HepG2 (cell line): ENCODE measurements around the gene ZBTB32. TPM values are rescaled to one million over a fixed set of nuclear protein-coding genes. Genes with fewer than 3 reads are reported as not detected.

Source experiments
- ARNTL ChIP-seq: sonication (generic); formaldehyde crosslinking; IDR thresholded peaks from 2 replicates; pipeline ENCODE4 v1.4.0; 2020; ENCODE audit warnings: mild to moderate bottlenecking, missing genetic modification reagents
- ATF1 ChIP-seq: IDR thresholded peaks from 2 replicates; pipeline ENCODE4 v1.6.1; 2016; ENCODE audit warnings: mild to moderate bottlenecking, control low read depth
- E2F1 ChIP-seq: sonication (generic); formaldehyde crosslinking; IDR thresholded peaks from 2 replicates; pipeline ENCODE4 v1.5.0; 2020; ENCODE audit warnings: missing genetic modification reagents
- FOXA1 ChIP-seq, 2 experiments: fragments of 450-650 bp in 1 of 2; sonication (generic) in 1 of 2; formaldehyde crosslinking in 1 of 2; IDR thresholded peaks; 2 replicates each; pipeline versions ENCODE4 v1.4.0 to v1.6.1; 2016 to 2020; ENCODE audit warnings: missing genetic modification reagents in 1 of 2
- GMEB1 ChIP-seq: sonication (generic); formaldehyde crosslinking; IDR thresholded peaks from 2 replicates; pipeline ENCODE4 v1.5.1; 2020; ENCODE audit warnings: missing genetic modification reagents, mild to moderate bottlenecking, borderline replicate concordance
- LRRFIP1 ChIP-seq: sonication (generic); formaldehyde crosslinking; conservative IDR thresholded peaks from 2 replicates; pipeline ENCODE4 v1.4.0; 2020; ENCODE audit warnings: missing genetic modification reagents
- NR0B2 ChIP-seq: sonication (generic); formaldehyde crosslinking; IDR thresholded peaks from 2 replicates; pipeline ENCODE4 v1.4.0; 2020; ENCODE audit warnings: mild to moderate bottlenecking, missing genetic modification reagents
- TFE3 ChIP-seq: IDR thresholded peaks from 2 replicates; pipeline ENCODE4 v1.6.1; 2016
- U2AF1 ChIP-seq: fragments of 200-400 bp; formaldehyde crosslinking; optimal IDR thresholded peaks from 2 replicates; pipeline ENCODE3; 2017; ENCODE audit warnings: mild to moderate bottlenecking, low read depth, low read length
- ZFP36L2 ChIP-seq: sonication (generic); formaldehyde crosslinking; IDR thresholded peaks from 2 replicates; pipeline ENCODE4 v1.4.0; 2020; ENCODE audit warnings: missing genetic modification reagents
- ZNF350 ChIP-seq: sonication (generic); formaldehyde crosslinking; IDR thresholded peaks from 2 replicates; pipeline ENCODE4 v1.4.0; 2020; ENCODE audit warnings: mild to moderate bottlenecking, low read depth, missing genetic modification reagents, borderline replicate concordance
- ZNF468 ChIP-seq: sonication (generic); formaldehyde crosslinking; IDR thresholded peaks from 2 replicates; pipeline ENCODE4 v1.8.0; 2022; ENCODE audit warnings: mild to moderate bottlenecking, moderate library complexity, missing genetic modification reagents
- ZNF513 ChIP-seq: sonication (generic); formaldehyde crosslinking; conservative IDR thresholded peaks from 2 replicates; pipeline ENCODE4 v1.5.0; 2020; ENCODE audit warnings: missing genetic modification reagents
- ZNF562 ChIP-seq: sonication (generic); formaldehyde crosslinking; IDR thresholded peaks from 2 replicates; pipeline ENCODE4 v1.8.0; 2022; ENCODE audit warnings: missing genetic modification reagents, borderline replicate concordance
- ZNF710 ChIP-seq: sonication (generic); formaldehyde crosslinking; IDR thresholded peaks from 2 replicates; pipeline ENCODE4 v1.5.0; 2020; ENCODE audit warnings: mild to moderate bottlenecking, missing genetic modification reagents, borderline replicate concordance
- ZNF788 ChIP-seq: sonication (generic); formaldehyde crosslinking; IDR thresholded peaks from 2 replicates; pipeline ENCODE4 v1.5.0; 2020; ENCODE audit warnings: mild to moderate bottlenecking, missing genetic modification reagents, borderline replicate concordance
- polyA plus RNA-seq, 8 experiments: library from polyadenylated mRNA; depleted of rRNA in 3 of 8; stranded (reverse) in 7 of 8; unstranded in 1 of 8; fragments of >200 nt; fragmentation: Illumina TruSeq in 4 of 8; extraction: Trizol in 4 of 8; gene quantifications; 2 replicates each; pipeline versions ENCODE4 v1.2.1 to v1.2.3, GENCODE V29; 2011 to 2016; ENCODE audit warnings: low read depth in 4 of 8, missing spikeins in 1 of 8, mixed read lengths in 1 of 8; ENCODE audit not compliant: insufficient read depth in 1 of 8
- total RNA-seq, 5 experiments: library from RNA; depleted of rRNA; stranded (reverse); fragments of >200 nt; fragmentation: Illumina TruSeq; extraction: Trizol; gene quantifications; 2 replicates each; pipeline ENCODE4 v1.2.3, GENCODE V29; 2016; ENCODE audit warnings: low read depth in 1 of 5

ZBTB32 gene
- total and polyA plus RNA-seq, 2 of the 13 experiments (the other 11 are each of a cell fraction or from before 2014, with no cell fraction given) = not detected

GRCh38 chr19:35744430-35745327, 40.3 kb downstream of the ZBTB32 start (continued):
- TF ChIP-seq ZNF710 (CRISPR knock-in tag) (no peak; the same call in 1 of the 2 replicates), LRRFIP1 (CRISPR knock-in tag) (no peak), GMEB1 (no peak), FOXA1 (IDR thresholded peaks at IDR 0.05) (no peak), FOXA1 (CRISPR knock-in tag; IDR thresholded peaks at IDR 0.05) (no peak), ZNF350 (CRISPR knock-in tag) (no peak), TFE3 (no peak), ZNF468 (CRISPR knock-in tag) (no peak), ZNF788 (CRISPR knock-in tag) (peak; percentile 56; the same call in 1 of the 2 replicates), ARNTL (CRISPR knock-in tag) (no peak), U2AF1 (no peak), ZNF562 (CRISPR knock-in tag) (no peak), ATF1 (no peak), ZFP36L2 (CRISPR knock-in tag) (no peak), NR0B2 (CRISPR knock-in tag) (peak; percentile 33; the same call in 1 of the 2 replicates), E2F1 (CRISPR knock-in tag) (no peak; the same call in 1 of the 2 replicates), ZNF513 (no peak)
